K562 (cell line): Measurements from ENCODE around the gene CEMIP2. TPM values are rescaled to one million over a fixed set of nuclear protein-coding genes. Genes with fewer than 3 reads are reported as not detected.

ENCODE experiments used
- ATAC-seq: fragments of 200-7000 bp; cut with Tn5 transposase; 3 replicates; pipeline ENCODE4 v1.9.1; 2020; ENCODE audit warnings: moderate library complexity
- BruUV-seq: library from RNA; stranded (reverse); fragments of 400-500 nt; replicated peaks from 2 replicates; lab custom pipeline; 2021; lab: Mats Ljungman, UMichigan
- CTCF ChIA-PET: fragments of 300-600 bp; formaldehyde crosslinking; extraction: SDS; loops from one replicate; lab custom pipeline; 2021; ENCODE audit warnings: low intra/inter-chr PET ratio; lab: Yijun Ruan, JAX
- POLR2A ChIA-PET: fragments of 300-600, 350-650 bp; sonication (Branson Sonifier 250); formaldehyde crosslinking; extraction: SDS; loops from one replicate; lab custom pipeline; 2021; ENCODE audit warnings: antibody characterized with exemption, inconsistent platforms; lab: Yijun Ruan, JAX
- DNase-seq, 4 experiments: peaks; one replicate each; pipeline versions ENCODE4 v3.0.0 to v3.0.0-alpha.2; 2011 to 2018; ENCODE audit warnings: low spot score in 3 of 4, mixed read lengths in 3 of 4; ENCODE audit errors: extremely low read depth in 1 of 4
- FAIRE-seq: peaks from 2 replicates; lab custom pipeline; 2011; peaks lifted over from hg19 to GRCh38; lab: Jason Lieb, UNC
- H2AFZ ChIP-seq: 2 replicates; pipeline ENCODE4 v1.6.0; 2011; ENCODE audit warnings: low read depth, low read length, control low read depth, inconsistent platforms
- H3K27ac ChIP-seq: fragments of 200-600 bp; 3 replicates; pipeline ENCODE4 v1.8.0; 2011; ENCODE audit warnings: low read depth, mild to moderate bottlenecking, control low read depth, inconsistent platforms, low read length, moderate library complexity, mixed read lengths; ENCODE audit errors: extremely low read depth
- H3K27me3 ChIP-seq, 2 experiments: fragments of 300-600 bp in 1 of 2; 2 replicates in 1 of 2; 3 replicates in 1 of 2; pipeline versions ENCODE4 v1.6.0 to v1.8.0; 2011; ENCODE audit warnings: inconsistent platforms in 2 of 2, low read length in 2 of 2, mild to moderate bottlenecking in 1 of 2, mixed read lengths in 1 of 2, moderate library complexity in 1 of 2; ENCODE audit not compliant: control insufficient read depth in 2 of 2, insufficient read depth in 2 of 2
- H3K36me3 ChIP-seq: fragments of 300-600 bp; 3 replicates; pipeline ENCODE4 v1.8.0; 2011; ENCODE audit warnings: mild to moderate bottlenecking, low read length, inconsistent platforms; ENCODE audit not compliant: control insufficient read depth, insufficient read depth
- H3K4me1 ChIP-seq, 2 experiments: fragments of 200-600 bp in 1 of 2; replicated peaks in 1 of 2; 2 replicates in 1 of 2; 3 replicates in 1 of 2; pipeline versions ENCODE4 v1.5.1 to v1.8.0; 2011; ENCODE audit warnings: inconsistent platforms in 2 of 2, low read length in 2 of 2, mild to moderate bottlenecking in 1 of 2, mixed read lengths in 1 of 2, moderate library complexity in 1 of 2; ENCODE audit not compliant: control insufficient read depth in 2 of 2, insufficient read depth in 2 of 2
- H3K4me2 ChIP-seq: 2 replicates; pipeline ENCODE4 v1.6.1; 2011; ENCODE audit warnings: low read length, control low read depth, inconsistent platforms, mixed read lengths; ENCODE audit not compliant: insufficient read depth
- H3K4me3 ChIP-seq: fragments of 200-600 bp; sonication (generic), shearing (Covaris generic); 2 replicates; pipeline ENCODE4 v1.5.1; 2016; ENCODE audit warnings: control low read depth, inconsistent platforms
- H3K79me2 ChIP-seq: fragments of 200-600 bp; 3 replicates; pipeline ENCODE4 v1.8.0; 2011; ENCODE audit warnings: low read length, inconsistent platforms; ENCODE audit not compliant: control insufficient read depth, insufficient read depth
- H3K9ac ChIP-seq, 2 experiments: 2 replicates each; pipeline versions ENCODE4 v1.6.0 to v1.6.1; 2011; ENCODE audit warnings: low read depth in 2 of 2, low read length in 2 of 2, control low read depth in 1 of 2, inconsistent platforms in 1 of 2, mild to moderate bottlenecking in 1 of 2, mixed read lengths in 1 of 2; ENCODE audit not compliant: insufficient read depth in 1 of 2
- H3K9me1 ChIP-seq: one replicate; pipeline ENCODE4 v1.6.0; 2011; ENCODE audit warnings: inconsistent platforms, mild to moderate bottlenecking, low read length, moderate library complexity; ENCODE audit not compliant: control insufficient read depth, insufficient read depth
- H3K9me3 ChIP-seq: replicated peaks from 2 replicates; pipeline ENCODE4 v1.5.1; 2011; ENCODE audit warnings: low read depth, low read length, inconsistent platforms; ENCODE audit not compliant: control insufficient read depth, insufficient read depth
- H4K20me1 ChIP-seq: replicated peaks from 2 replicates; pipeline ENCODE4 v1.6.1; 2011; ENCODE audit warnings: low read length, inconsistent platforms, mixed read lengths; ENCODE audit not compliant: control insufficient read depth, insufficient read depth
- CREB1 ChIP-seq, 2 experiments: sonication (generic) in 1 of 2; formaldehyde crosslinking in 1 of 2; IDR thresholded peaks; 2 replicates each; pipeline versions ENCODE4 v1.6.1 to v1.8.0; 2012 to 2022; ENCODE audit warnings: inconsistent platforms in 1 of 2, mild to moderate bottlenecking in 1 of 2, missing genetic modification reagents in 1 of 2, moderate library complexity in 1 of 2
- GTF2E2 ChIP-seq: fragments of 200-800 bp; sonication (Bioruptor generic); IDR thresholded peaks from 2 replicates; pipeline ENCODE4 v1.6.1; 2016; ENCODE audit warnings: missing genetic modification characterization, missing compliant biosample characterization
- in situ Hi-C: fragments of 300-500 bp; cut with MboI; formaldehyde crosslinking; loops from 4 replicates; pipeline ENCODE4 v1.15.0; 2018; ENCODE audit warnings: inconsistent platforms, mixed read lengths
- intact Hi-C: fragments of 100-400 bp; cut with micrococcal nuclease; formaldehyde crosslinking; loops from 2 replicates; pipeline ENCODE4 v1.14.2; 2022
- polyA plus RNA-seq, 8 experiments: library from polyadenylated mRNA; depleted of rRNA in 4 of 8; stranded (reverse) in 5 of 8; unstranded in 3 of 8; fragments of >200 nt; fragmentation: Nextera tagmentation in 2 of 8; fragmentation: Illumina TruSeq in 1 of 8; extraction: Ambion mirVana in 2 of 8; extraction: Trizol in 1 of 8; gene quantifications; 2 replicates each; pipeline versions ENCODE4 v1.2.1 to v1.2.3, GENCODE V29; 2011 to 2014; ENCODE audit warnings: inconsistent platforms in 1 of 8, missing spikeins in 1 of 8
- total RNA-seq, 7 experiments: library from RNA; depleted of rRNA in 6 of 7; stranded (reverse); fragments of >200 nt in 6 of 7; fragmentation: Illumina TruSeq in 2 of 7; extraction: Trizol in 2 of 7; gene quantifications; 2 replicates each; pipeline versions ENCODE4 v1.2.1 to v1.2.3, GENCODE V29; 2011 to 2021; ENCODE audit warnings: low replicate concordance in 1 of 7
- TF ChIP-seq, protein P1 (sequence below): fragments of 450-650 bp; formaldehyde crosslinking; IDR thresholded peaks from 2 replicates; pipeline ENCODE4 v1.4.0; 2022; ENCODE audit warnings: missing genetic modification characterization
- TF ChIP-seq, protein P2 (sequence below): fragments of 450-650 bp; formaldehyde crosslinking; IDR thresholded peaks from 2 replicates; pipeline ENCODE4 v1.4.0; 2020; ENCODE audit warnings: mild to moderate bottlenecking, mixed read lengths

Gene CEMIP2
- total and polyA plus RNA-seq, 9 of the 15 experiments (the other 6 are each of a cell fraction or from before 2014, with no cell fraction given) = 5.4 to 29.9 (median 14.2) TPM

DNA sequence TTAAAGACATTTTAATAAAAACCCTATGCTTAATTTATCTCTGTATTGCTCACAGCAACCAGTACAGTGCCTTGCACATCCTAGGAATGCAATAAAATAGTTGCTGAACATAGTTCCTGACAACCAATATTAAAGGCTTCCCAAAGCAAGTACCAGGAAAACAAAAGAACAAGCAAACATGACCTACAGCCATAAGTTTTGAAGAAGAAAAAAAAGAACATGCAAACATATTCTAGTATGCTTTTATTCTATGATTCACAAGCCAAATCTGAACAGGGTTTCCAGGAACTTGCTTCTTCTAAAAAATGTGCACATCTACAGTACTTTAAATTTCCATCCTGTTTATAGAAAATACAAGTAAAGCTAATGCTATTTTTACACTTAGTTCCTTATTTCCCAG is 4.5 kb downstream of the CEMIP2 start:
- H3K4me3 ChIP-seq = no peak overlapping the region
- no peaks in the 10 kb centered on the region for H4K20me1 ChIP-seq
- no peak overlapping the region for H3K27ac ChIP-seq
- no peak overlapping the region for H2AFZ ChIP-seq
- no peaks in the 10 kb centered on the region for H3K36me3 ChIP-seq
- H3K9me1 ChIP-seq = no peaks in the 10 kb centered on the region
- peaks cover 84% of the 10 kb centered on the region for H3K79me2 ChIP-seq
- H3K9me3 ChIP-seq = no peaks in the 10 kb centered on the region; the same call in 1 of the 2 replicates
- POLR2A ChIA-PET = interaction anchor here (0.8 kb wide), 1 partner anchor 79 kb away, joined by 3 read pairs; no protein-coding TSS in a partner anchor
- H3K4me1 ChIP-seq = peaks cover 4 to 22% of the 10 kb centered on the region in 2 experiments
- DNase-seq = no peak
- in situ Hi-C loops (no loop called here), intact Hi-C loops (loop anchor here (5.0 to 10.0 kb wide), 2 partner anchors 47 to 309 kb away; no protein-coding TSS in a partner anchor)
- no peak for FAIRE-seq
- no TSS peak for BruUV-seq
- no peak for ATAC-seq
- H3K27me3 ChIP-seq = no peaks in the 10 kb centered on the region
- H3K9ac ChIP-seq = no peak overlapping the region
- CTCF ChIA-PET = no interaction called here
- no peak overlapping the region for H3K4me2 ChIP-seq
- TF ChIP-seq, protein P1, sequence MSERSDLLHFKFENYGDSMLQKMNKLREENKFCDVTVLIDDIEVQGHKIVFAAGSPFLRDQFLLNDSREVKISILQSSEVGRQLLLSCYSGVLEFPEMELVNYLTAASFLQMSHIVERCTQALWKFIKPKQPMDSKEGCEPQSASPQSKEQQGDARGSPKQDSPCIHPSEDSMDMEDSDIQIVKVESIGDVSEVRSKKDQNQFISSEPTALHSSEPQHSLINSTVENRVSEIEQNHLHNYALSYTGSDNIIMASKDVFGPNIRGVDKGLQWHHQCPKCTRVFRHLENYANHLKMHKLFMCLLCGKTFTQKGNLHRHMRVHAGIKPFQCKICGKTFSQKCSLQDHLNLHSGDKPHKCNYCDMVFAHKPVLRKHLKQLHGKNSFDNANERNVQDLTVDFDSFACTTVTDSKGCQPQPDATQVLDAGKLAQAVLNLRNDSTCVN (CRISPR knock-in tag) = no peak
- no peak for TF ChIP-seq CREB1 (IDR thresholded peaks at IDR 0.05)
- no peak for TF ChIP-seq CREB1 (CRISPR knock-in tag; IDR thresholded peaks at IDR 0.05)
- TF ChIP-seq, protein P2, sequence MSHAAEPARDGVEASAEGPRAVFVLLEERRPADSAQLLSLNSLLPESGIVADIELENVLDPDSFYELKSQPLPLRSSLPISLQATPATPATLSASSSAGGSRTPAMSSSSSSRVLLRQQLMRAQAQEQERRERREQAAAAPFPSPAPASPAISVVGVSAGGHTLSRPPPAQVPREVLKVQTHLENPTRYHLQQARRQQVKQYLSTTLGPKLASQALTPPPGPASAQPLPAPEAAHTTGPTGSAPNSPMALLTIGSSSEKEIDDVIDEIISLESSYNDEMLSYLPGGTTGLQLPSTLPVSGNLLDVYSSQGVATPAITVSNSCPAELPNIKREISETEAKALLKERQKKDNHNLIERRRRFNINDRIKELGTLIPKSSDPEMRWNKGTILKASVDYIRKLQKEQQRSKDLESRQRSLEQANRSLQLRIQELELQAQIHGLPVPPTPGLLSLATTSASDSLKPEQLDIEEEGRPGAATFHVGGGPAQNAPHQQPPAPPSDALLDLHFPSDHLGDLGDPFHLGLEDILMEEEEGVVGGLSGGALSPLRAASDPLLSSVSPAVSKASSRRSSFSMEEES = no peak
- no peak for TF ChIP-seq GTF2E2 (tag)
